Activated naive CD8-positive, alpha-beta T cell treated with anti-CD3 and anti-CD28 coated beads, Interleukin-2, amount 10 ng/mL, durations not matched to agents 7 days and 5 days (primary cell): ENCODE measurements around the gene EDN2. TPM values are rescaled to one million over a fixed set of nuclear protein-coding genes. Genes with fewer than 3 reads are reported as not detected.

Experiments
- ATAC-seq: fragments of 150-1000 bp; cut with Tn5 transposase; one replicate; pipeline ENCODE4 v1.10.0; 2021; ENCODE audit warnings: low read depth, moderate library complexity
- POLR2A ChIA-PET: fragments of 350-600 bp; sonication (Branson Sonifier 250); formaldehyde crosslinking; loops from one replicate; lab custom pipeline; 2021; ENCODE audit warnings: antibody characterized with exemption; lab: Charles Lee
- DNase-seq: peaks from one replicate; pipeline ENCODE4 v3.0.0; 2021
- H3K27ac Mint-ChIP-seq: one replicate; pipeline ENCODE4 v1.8.0; 2022; ENCODE audit warnings: mild to moderate bottlenecking, mixed read lengths
- H3K27me3 Mint-ChIP-seq: one replicate; pipeline ENCODE4 v1.8.0; 2022; ENCODE audit warnings: mild to moderate bottlenecking, moderate library complexity, mixed read lengths
- H3K36me3 Mint-ChIP-seq: one replicate; pipeline ENCODE4 v1.8.0; 2021; ENCODE audit warnings: mild to moderate bottlenecking, mixed read lengths
- H3K4me1 Mint-ChIP-seq: one replicate; pipeline ENCODE4 v1.8.0; 2021; ENCODE audit warnings: mixed read lengths
- H3K4me3 Mint-ChIP-seq: one replicate; pipeline ENCODE4 v1.8.0; 2022; ENCODE audit warnings: mild to moderate bottlenecking, moderate library complexity, mixed read lengths
- H3K9me3 Mint-ChIP-seq: one replicate; pipeline ENCODE4 v1.8.0; 2021; ENCODE audit warnings: mixed read lengths
- total RNA-seq, 2 experiments: library from RNA; stranded (reverse); gene quantifications; one replicate each; pipeline ENCODE4 v1.2.3, GENCODE V29; 2021

The EDN2 gene
- total RNA-seq, 2 experiments from 2014 or later: not detected

DNA sequence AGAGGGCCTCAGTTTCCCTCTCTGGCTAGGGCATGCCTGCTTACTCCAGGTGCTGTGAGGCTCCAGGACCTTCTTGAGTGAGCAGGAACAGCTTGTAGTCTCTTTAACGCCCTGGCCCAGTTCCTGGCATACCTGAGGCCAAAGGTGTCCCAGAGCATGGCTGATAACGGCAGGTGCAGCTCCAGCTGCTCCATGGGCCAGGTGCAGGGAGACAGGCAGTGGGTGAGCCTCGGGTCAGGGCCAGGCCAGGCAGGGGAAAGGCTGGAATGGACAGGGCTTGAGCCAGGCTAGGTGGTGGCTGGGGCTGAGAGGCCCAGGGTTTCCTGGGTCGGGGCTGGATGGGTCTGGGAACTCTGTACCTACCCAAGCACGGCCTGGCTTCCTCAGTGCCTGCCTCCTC, 18.3 kb downstream of the EDN2 start:
- H3K27me3 Mint-ChIP-seq: peaks cover 3% of the 10 kb centered on the region
- ATAC-seq (no peak), DNase-seq (no peak)
- no peaks in the 10 kb centered on the region for H3K9me3 Mint-ChIP-seq
- H3K36me3 Mint-ChIP-seq: no peaks in the 10 kb centered on the region
- no peak overlapping the region for H3K27ac Mint-ChIP-seq
- no peaks in the 10 kb centered on the region for H3K4me1 Mint-ChIP-seq
- POLR2A ChIA-PET: no interaction called here
- no peak overlapping the region for H3K4me3 Mint-ChIP-seq

DNA sequence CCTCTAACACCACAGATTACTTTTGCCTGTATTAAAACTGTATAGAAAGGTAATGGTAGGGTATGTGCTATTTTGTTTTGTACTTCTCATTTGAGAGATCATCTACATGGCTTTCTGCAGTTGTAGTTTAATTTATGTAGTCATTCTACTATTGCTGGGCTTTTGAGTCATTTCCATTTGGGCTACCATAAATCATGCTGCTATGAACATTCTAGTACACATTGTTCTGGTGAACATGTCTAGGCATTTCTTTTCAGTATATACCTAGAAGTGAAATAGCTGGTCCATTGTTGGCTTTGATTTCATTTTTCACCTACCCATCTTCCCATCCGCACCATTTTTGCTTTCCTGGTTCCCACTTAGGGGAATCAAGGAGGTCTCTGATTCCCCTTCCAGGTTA, 18.7 kb downstream of the EDN2 start:
- POLR2A ChIA-PET: no interaction called here
- H3K4me1 Mint-ChIP-seq: no peaks in the 10 kb centered on the region

DNA sequence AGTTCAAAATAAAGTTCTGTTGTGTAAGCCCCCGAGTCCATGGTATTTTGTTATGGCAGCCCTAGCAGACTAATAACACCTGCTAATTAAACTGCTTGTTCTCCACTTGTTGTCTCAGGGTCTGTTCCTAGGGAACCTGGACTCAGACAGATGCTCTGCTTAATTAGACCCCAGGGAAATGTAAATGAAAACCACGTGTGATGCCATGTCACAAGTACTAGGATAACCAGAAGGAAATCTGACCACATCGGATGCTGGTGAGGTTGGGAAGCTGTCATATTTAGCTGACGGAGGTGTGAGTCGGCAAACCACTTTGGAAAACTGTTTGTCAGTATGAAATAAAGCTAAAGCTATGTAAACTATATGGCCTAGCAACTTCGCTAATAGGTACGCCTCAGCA, 19.6 kb downstream of the EDN2 start:
- Mint-ChIP-seq H3K27ac (no peak overlapping the region), H3K36me3 (no peaks in the 10 kb centered on the region), H3K4me3 (no peak overlapping the region), H3K9me3 (no peaks in the 10 kb centered on the region), H3K27me3 (peaks cover 4% of the 10 kb centered on the region), H3K4me1 (no peaks in the 10 kb centered on the region)
- ATAC-seq (no peak), DNase-seq (no peak)
- POLR2A ChIA-PET: no interaction called here

More for the DNA sequence above, 18.7 kb downstream of the EDN2 start:
- Mint-ChIP-seq H3K36me3 (no peaks in the 10 kb centered on the region), H3K27ac (no peak overlapping the region), H3K4me3 (no peak overlapping the region), H3K9me3 (no peaks in the 10 kb centered on the region), H3K27me3 (peaks cover 3% of the 10 kb centered on the region)
- ATAC-seq (no peak), DNase-seq (no peak)

DNA sequence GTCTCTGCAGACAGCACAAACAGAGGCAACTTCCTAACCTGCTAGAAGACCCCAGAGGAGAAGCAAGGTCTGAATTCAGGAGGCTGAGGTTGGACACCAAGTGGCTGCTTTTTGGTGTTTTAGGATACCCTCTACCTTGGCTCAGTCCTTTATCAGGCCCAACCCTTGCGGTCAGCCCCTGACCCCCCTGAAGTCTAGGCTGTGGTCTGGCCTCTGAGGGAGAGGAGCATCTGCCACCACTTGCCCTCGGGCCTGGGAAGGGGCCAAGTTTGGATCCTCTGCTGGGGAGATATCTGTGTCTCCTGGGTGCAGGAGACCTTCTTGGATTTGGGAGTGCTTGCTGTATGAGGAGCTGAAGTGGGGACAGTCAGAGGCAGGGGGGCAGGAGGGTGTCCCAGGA, 21.0 kb downstream of the EDN2 start:
- ATAC-seq (no peak), DNase-seq (no peak)
- Mint-ChIP-seq H3K4me3 (no peak overlapping the region), H3K4me1 (no peaks in the 10 kb centered on the region), H3K27me3 (peaks cover 8% of the 10 kb centered on the region), H3K9me3 (no peaks in the 10 kb centered on the region), H3K27ac (no peak overlapping the region), H3K36me3 (no peaks in the 10 kb centered on the region)
- POLR2A ChIA-PET: no interaction called here

DNA sequence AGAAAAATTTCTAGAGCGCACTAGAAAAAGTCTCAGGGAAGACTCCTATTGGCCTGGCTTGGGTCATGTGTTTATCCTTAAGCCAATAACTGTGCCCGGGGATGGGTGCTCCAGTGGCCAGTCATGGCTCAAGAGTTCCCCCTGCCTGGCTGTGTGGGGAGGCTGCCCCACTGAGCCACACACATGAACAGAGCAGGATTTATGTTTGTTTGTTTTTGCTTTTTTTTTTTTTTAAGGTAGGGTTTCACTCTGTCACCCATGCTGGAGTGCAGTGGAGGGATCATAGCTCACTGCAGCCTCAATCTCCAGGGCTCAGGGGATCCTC, 21.8 kb downstream of the EDN2 start:
- Mint-ChIP-seq H3K27ac (no peak overlapping the region), H3K9me3 (no peaks in the 10 kb centered on the region), H3K27me3 (peaks cover 8% of the 10 kb centered on the region), H3K36me3 (no peaks in the 10 kb centered on the region), H3K4me1 (no peaks in the 10 kb centered on the region), H3K4me3 (no peak overlapping the region)
- DNase-seq (no peak), ATAC-seq (no peak)
- POLR2A ChIA-PET: no interaction called here

DNA sequence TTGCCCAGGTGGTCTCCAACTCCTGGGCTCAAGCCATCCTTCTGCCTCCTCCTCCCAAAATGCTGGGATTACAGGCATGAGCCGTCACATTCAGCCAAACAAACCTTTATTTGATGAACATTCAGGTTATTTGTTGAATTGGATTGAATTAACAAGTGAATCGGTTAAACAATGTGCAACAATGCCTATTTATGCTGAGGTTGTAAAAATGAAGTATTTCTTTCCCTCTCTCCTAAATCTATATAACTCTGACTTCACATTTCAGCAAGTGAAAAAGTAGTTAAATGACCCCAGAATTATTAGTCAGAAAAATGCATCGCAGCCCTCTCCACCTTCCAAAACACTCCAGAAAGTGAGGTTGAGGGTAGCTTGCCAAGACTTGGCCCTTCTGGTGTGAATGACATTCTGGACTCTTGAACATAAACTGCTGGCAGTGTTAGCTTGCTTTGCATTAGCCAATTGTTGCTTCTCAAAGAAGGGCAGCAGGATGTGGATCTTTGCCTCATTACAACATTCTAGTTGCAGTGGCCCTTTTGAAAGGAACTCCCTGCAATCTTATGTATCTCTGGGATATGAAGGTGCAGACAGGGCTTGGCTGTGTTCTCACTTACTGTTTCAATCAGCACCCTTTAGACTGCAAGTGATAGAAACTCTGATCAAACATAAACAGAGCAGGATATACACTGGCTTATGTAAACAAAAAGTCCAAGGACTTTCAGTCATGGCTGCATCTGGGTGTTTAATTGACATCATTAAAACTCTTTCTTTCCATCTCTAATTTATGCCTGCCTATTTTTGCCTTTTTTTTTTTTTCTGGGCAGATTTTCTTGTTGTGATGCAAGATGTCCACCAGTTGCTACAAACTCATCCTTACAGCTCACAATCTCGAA, 22.4 kb downstream of the EDN2 start:
- no peak overlapping the region for H3K27ac Mint-ChIP-seq
- H3K4me1 Mint-ChIP-seq: no peaks in the 10 kb centered on the region
- no peak overlapping the region for H3K4me3 Mint-ChIP-seq
- ATAC-seq (no peak), DNase-seq (no peak)
- no peaks in the 10 kb centered on the region for H3K9me3 Mint-ChIP-seq
- peaks cover 8% of the 10 kb centered on the region for H3K27me3 Mint-ChIP-seq
- POLR2A ChIA-PET: no interaction called here
- H3K36me3 Mint-ChIP-seq: no peaks in the 10 kb centered on the region

DNA sequence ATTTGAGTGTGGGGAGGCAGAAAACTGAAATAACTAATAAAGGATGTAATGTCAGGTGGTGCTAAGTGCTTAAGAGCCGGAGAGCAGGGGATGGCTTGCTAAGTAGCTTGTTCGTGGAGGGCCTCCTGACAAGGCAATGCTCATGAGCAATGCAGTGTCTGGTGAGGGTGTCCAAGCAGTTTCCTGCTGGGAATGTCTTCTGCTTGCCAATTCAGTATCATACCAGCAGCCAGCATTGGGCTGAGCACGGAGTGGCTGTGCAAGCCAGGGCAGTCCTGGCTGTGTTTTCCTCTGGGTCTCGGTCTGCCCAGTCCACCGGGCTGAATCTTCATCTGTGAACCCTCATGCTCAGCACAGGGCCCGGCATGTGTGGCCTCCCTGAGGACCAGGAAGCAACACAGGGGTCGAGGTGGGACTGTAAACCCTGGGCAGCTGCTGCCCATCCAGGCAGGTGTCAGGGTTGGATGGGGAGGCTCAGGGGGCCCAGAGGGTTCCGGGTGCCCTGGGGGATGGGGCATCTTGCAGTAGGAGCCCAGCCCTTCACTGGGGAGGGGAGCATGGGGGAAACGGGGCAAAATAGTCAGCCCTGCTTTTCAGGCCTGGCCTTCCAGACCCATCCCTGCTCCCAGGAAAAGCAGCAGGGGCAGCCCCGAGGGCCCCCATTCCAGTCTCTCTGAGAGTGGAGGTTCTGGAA, 27.5 kb downstream of the EDN2 start:
- POLR2A ChIA-PET: no interaction called here
- H3K9me3 Mint-ChIP-seq: no peaks in the 10 kb centered on the region
- peaks cover 6% of the 10 kb centered on the region for H3K27me3 Mint-ChIP-seq
- H3K4me3 Mint-ChIP-seq: no peak overlapping the region
- no peaks in the 10 kb centered on the region for H3K36me3 Mint-ChIP-seq
- H3K27ac Mint-ChIP-seq: no peak overlapping the region
- DNase-seq (no peak), ATAC-seq (no peak)
- H3K4me1 Mint-ChIP-seq: peaks cover under 1% of the 10 kb centered on the region

DNA sequence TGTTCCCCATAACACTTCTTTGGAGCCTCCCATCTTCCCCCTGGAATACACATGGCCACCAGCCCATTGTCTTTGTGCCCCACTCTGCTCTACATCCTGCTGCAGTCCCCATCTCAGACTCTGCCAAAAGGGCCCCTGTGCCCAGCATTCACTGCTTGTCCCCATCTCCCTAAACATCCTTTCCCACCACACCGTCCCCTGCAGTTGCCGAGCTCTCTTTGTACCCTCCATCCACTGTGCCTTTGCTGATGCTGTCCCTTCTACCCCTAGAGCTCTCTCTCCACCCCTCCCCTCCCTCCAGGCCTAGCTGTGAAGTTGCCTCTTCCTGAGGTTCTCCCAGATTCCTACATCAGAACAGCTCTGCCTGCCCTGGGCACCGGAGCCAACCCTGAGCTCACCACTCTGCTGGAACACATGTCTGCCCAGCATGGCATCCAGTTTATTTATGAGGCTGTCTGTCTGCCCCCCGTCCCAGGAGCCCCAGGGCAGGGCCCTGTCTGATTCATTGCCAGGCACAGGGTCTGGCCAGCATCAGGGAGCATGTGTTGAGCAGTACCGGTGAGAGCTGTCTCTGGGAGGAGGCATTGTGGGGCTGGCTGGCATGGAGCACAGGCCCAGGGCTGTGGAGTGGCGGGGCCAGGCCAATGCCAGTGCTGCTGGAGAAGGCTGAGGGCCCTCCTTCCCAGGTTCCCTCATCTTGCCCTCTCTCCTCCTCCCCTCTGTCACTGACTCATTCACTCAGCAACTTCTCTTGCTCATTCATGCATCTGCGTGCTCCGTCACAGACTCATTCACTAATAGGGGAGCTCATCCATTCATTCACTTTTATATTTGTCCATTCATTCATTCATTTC, 28.8 kb downstream of the EDN2 start:
- Mint-ChIP-seq H3K27me3 (peaks cover 6% of the 10 kb centered on the region), H3K27ac (no peak overlapping the region), H3K4me3 (no peak overlapping the region), H3K4me1 (peaks cover 1% of the 10 kb centered on the region), H3K36me3 (no peaks in the 10 kb centered on the region), H3K9me3 (no peaks in the 10 kb centered on the region)
- POLR2A ChIA-PET: interaction anchor here (0.6 kb wide), 1 partner anchor 201 kb away, joined by 3 read pairs; no protein-coding TSS in a partner anchor
- no peak for ATAC-seq
- no peak for DNase-seq

DNA sequence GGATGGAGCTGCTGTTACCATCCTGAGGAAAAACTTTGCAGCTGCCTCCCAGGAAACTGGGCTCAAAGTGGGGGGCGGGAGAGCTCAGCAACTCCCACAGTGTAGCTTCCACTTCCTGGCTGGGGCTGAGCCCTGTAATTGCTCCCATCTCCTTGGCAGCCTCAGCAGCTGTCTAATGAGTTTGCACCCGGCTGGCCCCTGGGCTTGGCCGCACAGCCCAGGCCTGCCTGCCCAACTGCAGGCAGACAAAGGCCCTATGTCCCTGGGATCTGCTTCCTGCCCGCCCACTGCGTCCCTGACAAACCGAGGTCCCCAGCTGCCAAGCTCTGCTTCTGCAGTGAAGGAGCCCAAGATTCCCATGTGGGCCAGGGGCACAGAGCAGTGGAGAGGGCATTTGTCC, 30.1 kb downstream of the EDN2 start:
- peaks cover 3% of the 10 kb centered on the region for H3K27me3 Mint-ChIP-seq
- ATAC-seq (no peak), DNase-seq (no peak)
- no peak overlapping the region for H3K27ac Mint-ChIP-seq
- no peaks in the 10 kb centered on the region for H3K9me3 Mint-ChIP-seq
- peaks cover 1% of the 10 kb centered on the region for H3K4me1 Mint-ChIP-seq
- POLR2A ChIA-PET: no interaction called here
- no peaks in the 10 kb centered on the region for H3K36me3 Mint-ChIP-seq
- no peak overlapping the region for H3K4me3 Mint-ChIP-seq

DNA sequence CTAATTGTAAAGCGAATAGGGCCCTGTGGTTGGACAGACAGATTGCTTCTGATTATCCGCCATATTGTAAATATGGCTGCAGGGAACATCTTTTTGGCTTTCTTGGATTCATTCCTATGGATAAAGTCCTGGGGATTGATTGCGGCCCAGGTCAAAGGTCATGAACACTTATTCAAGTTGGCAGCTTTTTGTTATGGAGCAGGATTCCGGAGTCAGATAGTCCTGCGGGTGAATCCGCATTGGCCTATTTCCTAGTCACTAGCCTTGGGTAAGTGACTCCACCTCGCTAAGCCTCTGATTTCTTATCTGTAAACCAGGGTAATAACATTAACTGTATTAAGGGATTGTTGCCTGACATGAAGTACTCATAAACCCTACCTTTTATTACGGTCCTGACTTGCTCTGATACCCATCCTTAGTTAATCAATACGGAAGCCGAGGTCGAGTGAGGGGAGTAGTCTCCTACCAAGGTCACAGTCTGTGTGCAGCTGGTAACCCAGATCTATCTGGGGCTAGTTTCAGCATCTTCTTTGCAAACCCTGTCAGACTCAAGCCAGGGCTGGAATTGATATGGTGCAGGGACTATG, 31.7 kb downstream of the EDN2 start:
- DNase-seq (no peak), ATAC-seq (no peak)
- Mint-ChIP-seq H3K4me3 (no peak overlapping the region), H3K36me3 (no peaks in the 10 kb centered on the region), H3K27ac (no peak overlapping the region), H3K27me3 (peaks cover 8% of the 10 kb centered on the region), H3K9me3 (no peaks in the 10 kb centered on the region), H3K4me1 (peaks cover 1% of the 10 kb centered on the region)
- POLR2A ChIA-PET: no interaction called here

DNA sequence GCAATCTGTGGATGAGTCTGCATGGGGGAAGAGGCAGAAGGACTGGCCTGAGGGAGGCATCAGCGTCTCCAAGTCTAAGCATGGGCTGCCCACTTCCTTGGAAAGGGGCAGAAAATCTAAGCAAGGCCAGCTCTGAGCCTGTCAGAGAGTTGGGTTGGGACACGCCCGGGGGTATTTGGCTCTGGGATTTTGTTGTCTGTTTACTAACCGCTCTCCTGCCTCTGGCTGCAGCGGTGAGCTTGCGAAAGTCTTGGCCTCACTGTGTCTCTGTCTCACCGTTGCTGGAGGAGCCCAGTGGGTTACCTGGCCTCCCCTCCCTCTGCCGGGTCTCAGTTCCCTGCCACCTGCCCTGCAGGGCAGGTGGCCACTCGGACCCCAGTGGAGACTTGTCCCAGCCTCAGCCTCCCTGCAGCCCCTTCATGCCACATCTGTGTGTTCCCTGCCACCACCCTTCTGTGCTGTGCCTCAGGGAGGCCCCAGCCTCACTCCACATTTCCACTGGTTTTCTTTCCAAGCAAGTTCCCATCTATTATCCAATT, 33.7 kb downstream of the EDN2 start:
- no peaks in the 10 kb centered on the region for H3K36me3 Mint-ChIP-seq
- ATAC-seq (no peak), DNase-seq (no peak)
- H3K4me1 Mint-ChIP-seq: peaks cover 1% of the 10 kb centered on the region
- POLR2A ChIA-PET: no interaction called here
- H3K9me3 Mint-ChIP-seq: no peaks in the 10 kb centered on the region
- no peak overlapping the region for H3K4me3 Mint-ChIP-seq
- peaks cover 10% of the 10 kb centered on the region for H3K27me3 Mint-ChIP-seq
- no peak overlapping the region for H3K27ac Mint-ChIP-seq

DNA sequence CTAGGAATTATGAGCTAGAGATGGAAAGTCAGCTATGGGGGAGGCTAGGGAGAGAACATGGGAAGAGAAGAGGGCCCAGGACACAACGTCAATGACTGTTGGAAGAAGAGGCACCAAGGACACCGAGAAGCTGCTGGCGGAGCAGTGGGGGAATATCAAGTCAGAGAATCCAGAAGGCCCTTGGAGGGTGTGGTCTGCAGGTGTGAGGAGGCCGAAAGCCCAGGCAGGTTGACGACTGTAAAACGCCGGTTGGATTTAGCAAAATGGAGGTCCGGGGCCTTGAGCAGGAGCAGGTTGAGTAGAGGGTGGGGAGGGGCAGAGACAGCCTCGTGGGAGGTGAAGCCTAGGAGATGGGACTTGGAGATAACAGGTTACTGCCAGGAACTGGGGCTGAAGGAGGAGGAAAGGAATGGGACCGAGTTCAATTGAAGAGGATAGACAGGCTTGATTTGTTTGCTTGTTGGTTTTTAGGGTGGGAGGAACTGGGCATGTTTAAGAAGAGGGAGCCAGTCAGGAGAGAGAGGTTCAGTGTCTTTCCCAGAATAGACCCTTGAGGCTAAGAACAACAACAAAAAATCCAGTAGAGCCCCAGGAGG, 35.1 kb downstream of the EDN2 start:
- DNase-seq (no peak), ATAC-seq (no peak)
- POLR2A ChIA-PET: no interaction called here
- peaks cover 2% of the 10 kb centered on the region for H3K9me3 Mint-ChIP-seq
- H3K36me3 Mint-ChIP-seq: no peaks in the 10 kb centered on the region
- H3K4me1 Mint-ChIP-seq: peaks cover 1% of the 10 kb centered on the region
- H3K27ac Mint-ChIP-seq: no peak overlapping the region
- H3K27me3 Mint-ChIP-seq: peaks cover 10% of the 10 kb centered on the region
- no peak overlapping the region for H3K4me3 Mint-ChIP-seq

DNA sequence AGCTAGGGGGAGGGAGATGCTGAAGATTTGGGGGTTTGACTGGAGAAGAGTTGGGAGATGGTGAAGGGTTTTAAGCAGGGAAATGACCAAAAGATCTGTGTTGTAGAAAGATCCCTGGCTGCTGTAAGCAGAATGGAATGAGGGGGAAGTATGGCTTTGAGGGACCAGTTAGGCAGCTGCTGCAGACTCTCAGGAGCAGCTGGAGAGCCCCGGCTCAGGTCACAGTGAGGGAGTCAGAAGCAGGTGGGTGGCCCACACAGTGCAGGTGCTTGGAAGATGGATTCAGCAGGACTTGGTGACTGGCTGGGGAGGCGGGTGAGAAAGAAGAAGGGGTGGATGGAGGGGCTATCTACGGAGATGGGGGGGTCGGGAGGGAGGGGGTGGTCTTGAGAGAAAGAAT, 35.7 kb downstream of the EDN2 start:
- POLR2A ChIA-PET: no interaction called here
- no peak for ATAC-seq
- H3K27me3 Mint-ChIP-seq: peaks cover 10% of the 10 kb centered on the region
- no peak overlapping the region for H3K4me3 Mint-ChIP-seq
- H3K4me1 Mint-ChIP-seq: peaks cover 1% of the 10 kb centered on the region
- DNase-seq: no peak
- H3K9me3 Mint-ChIP-seq: peaks cover 2% of the 10 kb centered on the region
- H3K27ac Mint-ChIP-seq: no peak overlapping the region
- no peaks in the 10 kb centered on the region for H3K36me3 Mint-ChIP-seq
